ENCODE data around the gene RSPO3.

The RSPO3 gene

GRCh38 chr6:127204281-127204680 lies 85.8 kb downstream of the RSPO3 start:
- Histone ChIP-seq H3K9me2 (replicated peaks; ENCODE audit: low read depth, low read length) (no peaks in the 10 kb centered on the region), H3K9me3 (ENCODE audit: insufficient read depth, low read depth, low read length) (no peaks in the 10 kb centered on the region), H2AFZ (ENCODE audit: low read length) (peak overlapping the region; percentile 72), H3K9ac (ENCODE audit: low read depth, low read length, poor library complexity, severe bottlenecking) (no peak overlapping the region), H3K4me1 (ENCODE audit: insufficient read depth, low read length, poor library complexity, severe bottlenecking) (peaks cover 36% of the 10 kb centered on the region), H3K4me2 (ENCODE audit: low read depth, low read length, poor library complexity, severe bottlenecking) (no peak overlapping the region), H3K27me3 (ENCODE audit: insufficient read depth, low read length, poor library complexity, severe bottlenecking) (no peaks in the 10 kb centered on the region), H3K36me3 (ENCODE audit: insufficient read depth, low read length) (no peaks in the 10 kb centered on the region), H3K4me3 (ENCODE audit: low read length, poor library complexity, severe bottlenecking) (no peak overlapping the region), H3F3A (ENCODE audit: low read depth) (no peaks in the 10 kb centered on the region), H3K79me2 (ENCODE audit: insufficient read depth, low read length) (no peaks in the 10 kb centered on the region), H4K20me1 (ENCODE audit: insufficient read depth, low read length, poor library complexity, severe bottlenecking) (no peaks in the 10 kb centered on the region)
- TF ChIP-seq, protein P1, sequence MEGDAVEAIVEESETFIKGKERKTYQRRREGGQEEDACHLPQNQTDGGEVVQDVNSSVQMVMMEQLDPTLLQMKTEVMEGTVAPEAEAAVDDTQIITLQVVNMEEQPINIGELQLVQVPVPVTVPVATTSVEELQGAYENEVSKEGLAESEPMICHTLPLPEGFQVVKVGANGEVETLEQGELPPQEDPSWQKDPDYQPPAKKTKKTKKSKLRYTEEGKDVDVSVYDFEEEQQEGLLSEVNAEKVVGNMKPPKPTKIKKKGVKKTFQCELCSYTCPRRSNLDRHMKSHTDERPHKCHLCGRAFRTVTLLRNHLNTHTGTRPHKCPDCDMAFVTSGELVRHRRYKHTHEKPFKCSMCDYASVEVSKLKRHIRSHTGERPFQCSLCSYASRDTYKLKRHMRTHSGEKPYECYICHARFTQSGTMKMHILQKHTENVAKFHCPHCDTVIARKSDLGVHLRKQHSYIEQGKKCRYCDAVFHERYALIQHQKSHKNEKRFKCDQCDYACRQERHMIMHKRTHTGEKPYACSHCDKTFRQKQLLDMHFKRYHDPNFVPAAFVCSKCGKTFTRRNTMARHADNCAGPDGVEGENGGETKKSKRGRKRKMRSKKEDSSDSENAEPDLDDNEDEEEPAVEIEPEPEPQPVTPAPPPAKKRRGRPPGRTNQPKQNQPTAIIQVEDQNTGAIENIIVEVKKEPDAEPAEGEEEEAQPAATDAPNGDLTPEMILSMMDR (conservative IDR thresholded peaks at IDR 0.05; ENCODE audit: low read length) = no peak
- TF ChIP-seq EZH2phosphoT487 (IDR thresholded peaks at IDR 0.05; ENCODE audit: borderline replicate concordance) = no peak

DNA sequence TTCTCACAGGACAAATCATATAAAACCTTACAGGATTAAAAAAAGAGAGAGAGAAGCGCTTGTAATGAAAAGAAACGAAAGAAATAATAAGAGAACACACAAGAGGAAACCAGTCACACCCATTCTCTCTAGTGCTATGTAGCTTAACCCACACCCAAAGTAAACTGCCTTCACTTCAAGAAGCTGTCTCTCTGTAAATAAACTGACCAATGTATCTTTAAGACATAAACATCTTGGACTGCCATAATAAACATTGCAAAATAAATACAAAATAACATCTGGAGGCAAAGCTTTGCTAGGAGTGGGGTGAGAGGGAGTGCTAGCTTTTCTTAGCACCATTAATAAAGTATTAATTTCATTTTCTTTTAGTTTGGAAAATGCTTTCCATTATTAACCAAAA lies 86.6 kb downstream of the RSPO3 start:
- no peaks in the 10 kb centered on the region for H3K36me3 ChIP-seq (ENCODE audit: insufficient read depth, low read length)
- H3K9me3 ChIP-seq (ENCODE audit: insufficient read depth, low read depth, low read length) = no peaks in the 10 kb centered on the region
- no peaks in the 10 kb centered on the region for H3K9me2 ChIP-seq (replicated peaks; ENCODE audit: low read depth, low read length)
- H3K79me2 ChIP-seq (ENCODE audit: insufficient read depth, low read length) = no peaks in the 10 kb centered on the region
- H2AFZ ChIP-seq (ENCODE audit: low read length) = peak overlapping the region; percentile 72
- H3K4me2 ChIP-seq (ENCODE audit: low read depth, low read length, poor library complexity, severe bottlenecking) = peak overlapping the region; percentile 17
- H3F3A ChIP-seq (ENCODE audit: low read depth) = 0 out of 2 replicates have a peak, but pooled peaks cover 5% of the 10 kb centered on the region
- no peak overlapping the region for H3K9ac ChIP-seq (ENCODE audit: low read depth, low read length, poor library complexity, severe bottlenecking)
- no peaks in the 10 kb centered on the region for H4K20me1 ChIP-seq (ENCODE audit: insufficient read depth, low read length, poor library complexity, severe bottlenecking)
- peaks cover 41% of the 10 kb centered on the region for H3K4me1 ChIP-seq (ENCODE audit: insufficient read depth, low read length, poor library complexity, severe bottlenecking)
- TF ChIP-seq, protein P1 (conservative IDR thresholded peaks at IDR 0.05; ENCODE audit: low read length) = no peak
- no peak for TF ChIP-seq EZH2phosphoT487 (IDR thresholded peaks at IDR 0.05; ENCODE audit: borderline replicate concordance)
- H3K27me3 ChIP-seq (ENCODE audit: insufficient read depth, low read length, poor library complexity, severe bottlenecking) = no peaks in the 10 kb centered on the region
- H3K4me3 ChIP-seq (ENCODE audit: low read length, poor library complexity, severe bottlenecking) = no peak overlapping the region

DNA sequence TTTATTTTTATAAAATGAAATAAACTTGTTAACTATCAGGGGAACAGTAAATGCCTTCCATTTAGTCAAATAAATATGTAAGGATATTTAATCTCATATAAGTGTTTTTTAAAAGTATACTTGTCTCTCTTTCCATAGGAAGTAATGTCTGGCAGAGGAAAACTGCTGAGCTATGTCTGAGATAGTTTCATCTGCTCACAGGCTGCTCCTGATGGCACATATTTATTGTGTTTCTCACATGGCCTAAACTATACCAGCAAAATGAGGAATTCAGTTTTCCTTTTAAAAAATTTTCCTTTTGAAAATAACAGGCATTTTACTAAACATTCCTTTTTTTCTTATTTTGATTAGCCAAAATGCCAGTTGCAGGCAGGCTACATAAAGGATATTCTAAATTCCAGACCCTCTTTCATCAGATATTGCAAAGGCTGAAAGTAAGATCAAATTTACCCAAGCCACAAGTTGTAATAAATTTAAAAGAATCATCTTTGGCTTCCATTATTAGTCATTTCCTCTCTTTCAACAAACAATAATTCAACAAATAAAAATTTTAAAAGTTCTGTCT lies 88.1 kb downstream of the RSPO3 start:
- no peak overlapping the region for H2AFZ ChIP-seq (ENCODE audit: low read length)
- no peaks in the 10 kb centered on the region for H3K9me2 ChIP-seq (replicated peaks; ENCODE audit: low read depth, low read length)
- no peak overlapping the region for H3K9ac ChIP-seq (ENCODE audit: low read depth, low read length, poor library complexity, severe bottlenecking)
- no peaks in the 10 kb centered on the region for H3K79me2 ChIP-seq (ENCODE audit: insufficient read depth, low read length)
- no peaks in the 10 kb centered on the region for H3K36me3 ChIP-seq (ENCODE audit: insufficient read depth, low read length)
- TF ChIP-seq EZH2phosphoT487 (IDR thresholded peaks at IDR 0.05; ENCODE audit: borderline replicate concordance) = no peak
- TF ChIP-seq, protein P1 (conservative IDR thresholded peaks at IDR 0.05; ENCODE audit: low read length) = no peak
- H3F3A ChIP-seq (ENCODE audit: low read depth) = 0 out of 2 replicates have a peak, but pooled peaks cover 6% of the 10 kb centered on the region
- H3K9me3 ChIP-seq (ENCODE audit: insufficient read depth, low read depth, low read length) = no peaks in the 10 kb centered on the region
- H3K4me2 ChIP-seq (ENCODE audit: low read depth, low read length, poor library complexity, severe bottlenecking) = no peak overlapping the region
- H3K4me1 ChIP-seq (ENCODE audit: insufficient read depth, low read length, poor library complexity, severe bottlenecking) = peaks cover 57% of the 10 kb centered on the region
- no peaks in the 10 kb centered on the region for H4K20me1 ChIP-seq (ENCODE audit: insufficient read depth, low read length, poor library complexity, severe bottlenecking)
- no peak overlapping the region for H3K4me3 ChIP-seq (ENCODE audit: low read length, poor library complexity, severe bottlenecking)
- H3K27me3 ChIP-seq (ENCODE audit: insufficient read depth, low read length, poor library complexity, severe bottlenecking) = no peaks in the 10 kb centered on the region
